Upper lobe of left lung (tissue), 6 donors: ENCODE measurements around the gene PPIL6. TPM values are rescaled to one million over a fixed set of nuclear protein-coding genes. Genes with fewer than 3 reads are reported as not detected.

Experiments used
- ATAC-seq, 2 donors: fragments of 200-7000 bp; cut with Tn5 transposase; one replicate each; pipeline ENCODE4 v1.9.1; 2022; ENCODE audit warnings: mild to moderate bottlenecking in 2 of 2, moderate library complexity in 2 of 2; ENCODE audit not compliant: low FRiP score in 2 of 2
- DNase-seq, 2 donors: peaks; one replicate each; pipeline ENCODE4 v3.0.0-alpha.2; 2019 to 2020
- H3K27ac ChIP-seq, 4 donors: fragments of 200-600 bp; sonication (generic); one replicate each; pipeline ENCODE4 v1.5.1; 2016 to 2019
- H3K27me3 ChIP-seq, 4 donors: fragments of 200-600 bp; sonication (generic); one replicate each; pipeline ENCODE4 v1.5.1; 2017 to 2019
- H3K36me3 ChIP-seq, 4 donors: fragments of 200-600 bp; sonication (generic); one replicate each; pipeline ENCODE4 v1.5.1; 2016 to 2019
- H3K4me1 ChIP-seq, 4 donors: fragments of 200-600 bp; sonication (generic); one replicate each; pipeline ENCODE4 v1.5.1; 2018 to 2019
- H3K4me3 ChIP-seq, 4 donors: fragments of 200-600 bp; sonication (generic); one replicate each; pipeline ENCODE4 v1.5.1; 2017 to 2019; ENCODE audit warnings: mild to moderate bottlenecking in 2 of 4, moderate library complexity in 1 of 4
- H3K9me3 ChIP-seq, 4 donors: fragments of 200-600 bp; sonication (generic); one replicate each; pipeline ENCODE4 v1.5.1; 2018 to 2019
- CTCF ChIP-seq, 6 experiments: fragments of 450-650 bp in 4 of 6; fragments of 200-600 bp in 2 of 6; sonication (generic) in 2 of 6; IDR thresholded peaks; one replicate each; pipeline ENCODE4 v1.5.1; 2016 to 2019; ENCODE audit warnings: antibody characterized with exemption in 6 of 6
- EP300 ChIP-seq, 4 donors: sonication (generic); formaldehyde crosslinking; IDR thresholded peaks; one replicate each; pipeline ENCODE4 v1.5.1; 2017; ENCODE audit warnings: antibody characterized with exemption in 4 of 4, control low read depth in 2 of 4
- POLR2A ChIP-seq, 4 donors: fragments of 450-650 bp; IDR thresholded peaks; one replicate each; pipeline ENCODE4 v1.5.1; 2016 to 2017; ENCODE audit warnings: antibody characterized with exemption in 4 of 4, mild to moderate bottlenecking in 2 of 4
- POLR2AphosphoS5 ChIP-seq, 2 donors: sonication (generic); formaldehyde crosslinking; IDR thresholded peaks; one replicate each; pipeline ENCODE4 v1.5.1; 2017; ENCODE audit warnings: antibody characterized with exemption in 2 of 2
- WGBS, 2 donors: methylation state at CpG; one replicate each; pipeline ENCODE4 v1.1.5; 2017 to 2018; 5-methylcytosine and 5-hydroxymethylcytosine counted together
- total RNA-seq, 6 donors: library from RNA; depleted of rRNA in 4 of 6; stranded (reverse); fragments of >200 nt in 4 of 6; gene quantifications; one replicate each; pipeline versions ENCODE4 v1.1.0 to v1.2.1, GENCODE V29; 2016 to 2021
- donor health status: DM: no; HTN: no; CAD: no; lungs with moderate emphysema.
- donor health status: DM: no; HTN: yes; CAD: no; lungs with severe emphysema.

PPIL6 gene
- total RNA-seq, 6 donors from 2014 or later = 3.5 to 44.3 (median 6.5) TPM

- Histone ChIP-seq H3K36me3 (peaks cover 0 to 23% (median 0%) of the 10 kb centered on the region in 4 donors), H3K27ac (peak overlapping the region; percentile 84 to 93 (median 86)), H3K27me3 (no peaks in the 10 kb centered on the region), H3K4me1 (peaks cover 30 to 45% (median 36%) of the 10 kb centered on the region in 4 donors), H3K9me3 (no peaks in the 10 kb centered on the region), H3K4me3 (no peak overlapping the region)
- no peak for DNase-seq
- 87 to 88% methylated on average over 6 of the region's 6 CpGs for WGBS, 2 donors
- ATAC-seq = no peak
- TF ChIP-seq EP300 (IDR thresholded peaks at IDR 0.05) (no peak), CTCF (IDR thresholded peaks at IDR 0.05) (no peak), POLR2A (IDR thresholded peaks at IDR 0.05) (no peak), POLR2AphosphoS5 (IDR thresholded peaks at IDR 0.05) (no peak)
These were observed 17.2 kb upstream of the PPIL6 start for GRCh38 chr6:109457562-109457996.

GRCh38 chr6:109456710-109457561 lies 16.5 kb upstream of the PPIL6 start:
- Histone ChIP-seq H3K4me3 (peak overlapping the region in 3 of 4 donors; percentile 76 to 92 (median 79)), H3K4me1 (peaks cover 30 to 45% (median 36%) of the 10 kb centered on the region in 4 donors), H3K36me3 (peaks cover 0 to 24% (median 2%) of the 10 kb centered on the region in 4 donors), H3K9me3 (no peaks in the 10 kb centered on the region), H3K27me3 (no peaks in the 10 kb centered on the region), H3K27ac (peak overlapping the region; percentile 84 to 93 (median 86))
- DNase-seq = peak in 1 of 2 donors; percentile 83
- TF ChIP-seq POLR2A (IDR thresholded peaks at IDR 0.05) (peak in 2 of 4 donors; percentile 52 to 61), EP300 (IDR thresholded peaks at IDR 0.05) (no peak), POLR2AphosphoS5 (IDR thresholded peaks at IDR 0.05) (peak; percentile 39 to 82)
- peak; percentile 56 to 64 for ATAC-seq
- WGBS, 2 donors = 57 to 62% methylated on average over 16 of the region's 16 CpGs

- H3K27ac ChIP-seq = peak overlapping the region; percentile 84 to 93 (median 86)
- H3K27me3 ChIP-seq = no peaks in the 10 kb centered on the region
- ATAC-seq (peak in 1 of 2 donors; percentile 19), DNase-seq (no peak)
- peaks cover 30 to 45% (median 36%) of the 10 kb centered on the region in 4 donors for H3K4me1 ChIP-seq
- TF ChIP-seq CTCF (IDR thresholded peaks at IDR 0.05) (peak in 2 of 6 experiments; percentile 0 to 4), POLR2AphosphoS5 (IDR thresholded peaks at IDR 0.05) (peak; percentile 2 to 44), EP300 (IDR thresholded peaks at IDR 0.05) (no peak), POLR2A (IDR thresholded peaks at IDR 0.05) (peak in 1 of 4 donors; percentile 60)
- no peaks in the 10 kb centered on the region for H3K9me3 ChIP-seq
- WGBS, 2 donors = 24 to 37% methylated on average over 9 to 12 of the region's 38 CpGs
- H3K36me3 ChIP-seq = peaks cover 0 to 23% (median 5%) of the 10 kb centered on the region in 4 donors
- peak overlapping the region; percentile 76 to 92 (median 82) for H3K4me3 ChIP-seq
These were observed 15.7 kb upstream of the PPIL6 start for GRCh38 chr6:109456111-109456583.

GRCh38 chr6:109455437-109456110 lies 15.1 kb upstream of the PPIL6 start, which contains the start of gene MICAL1:
Gene MICAL1 (minus strand): TSS chr6:109455772. CDS start chr6:109454196, 1,576 bp downstream.
- WGBS, 2 donors = 0 to 1% methylated on average over 13 to 24 of the region's 70 CpGs
- H3K4me3 ChIP-seq = peak within 1 kb of the TSS; percentile 76 to 92 (median 82)
- H3K4me1 ChIP-seq = peaks cover 28 to 45% (median 35%) of the 10 kb centered on the region in 4 donors
- peak within 1 kb of the TSS; percentile 84 to 93 (median 86) for H3K27ac ChIP-seq
- peaks cover 0 to 19% (median 5%) of the 10 kb centered on the region in 4 donors for H3K36me3 ChIP-seq
- no peaks in the 10 kb centered on the region for H3K27me3 ChIP-seq
- peak in 2 of 4 donors; percentile 29 to 72 for TF ChIP-seq POLR2A (IDR thresholded peaks at IDR 0.05)
- peak in 1 of 2 donors; percentile 66 for TF ChIP-seq POLR2AphosphoS5 (IDR thresholded peaks at IDR 0.05)
- peak; percentile 14 to 72 (median 46) for TF ChIP-seq CTCF (IDR thresholded peaks at IDR 0.05)
- no peak for TF ChIP-seq EP300 (IDR thresholded peaks at IDR 0.05)
- H3K9me3 ChIP-seq = no peaks in the 10 kb centered on the region
- ATAC-seq (peak; percentile 86), DNase-seq (peak; percentile 91 to 96)
